HepG2 (cell line): ENCODE data around the gene DSTN. TPM values are rescaled to one million over a fixed set of nuclear protein-coding genes. Genes with fewer than 3 reads are reported as not detected.
A peak's percentile ranks its signal among the peaks of the same experiment; 100 is the strongest.

ENCODE experiments used
- ARID4A ChIP-seq: sonication (generic); formaldehyde crosslinking; IDR thresholded peaks from 2 replicates; pipeline ENCODE4 v1.5.0; 2020; ENCODE audit warnings: mild to moderate bottlenecking, missing genetic modification reagents, borderline replicate concordance
- GPN1 ChIP-seq: sonication (generic); formaldehyde crosslinking; IDR thresholded peaks from 2 replicates; pipeline ENCODE4 v1.5.1; 2020; ENCODE audit warnings: missing genetic modification reagents, borderline replicate concordance
- IKZF4 ChIP-seq: sonication (generic); formaldehyde crosslinking; IDR thresholded peaks from 2 replicates; pipeline ENCODE4 v1.5.1; 2020; ENCODE audit warnings: borderline replicate concordance, mild to moderate bottlenecking, low read depth, missing genetic modification reagents; ENCODE audit errors: not compliant biosample characterization
- JUND ChIP-seq: sonication (generic); formaldehyde crosslinking; IDR thresholded peaks from 2 replicates; pipeline ENCODE4 v1.8.0; 2022; ENCODE audit warnings: mild to moderate bottlenecking, missing genetic modification reagents
- MEIS2 ChIP-seq: sonication (generic); formaldehyde crosslinking; IDR thresholded peaks from 2 replicates; pipeline ENCODE4 v1.9.0; 2021; ENCODE audit warnings: mild to moderate bottlenecking, missing genetic modification reagents
- NCOA5 ChIP-seq: sonication (generic); formaldehyde crosslinking; IDR thresholded peaks from 2 replicates; pipeline ENCODE4 v1.4.0; 2020; ENCODE audit warnings: missing genetic modification reagents
- NR2F2 ChIP-seq: IDR thresholded peaks from 2 replicates; pipeline ENCODE4 v1.6.1; 2012; ENCODE audit warnings: low read depth, inconsistent platforms, borderline replicate concordance
- TAF15 ChIP-seq: fragments of 200-400 bp; formaldehyde crosslinking; IDR thresholded peaks from one replicate; pipeline ENCODE4 v1.6.1; 2018; ENCODE audit warnings: mild to moderate bottlenecking, low read depth, low read length; ENCODE audit not compliant: poor library complexity, severe bottlenecking
- ZBTB4 ChIP-seq: sonication (generic); formaldehyde crosslinking; IDR thresholded peaks from 2 replicates; pipeline ENCODE4 v1.4.0; 2020; ENCODE audit warnings: missing genetic modification reagents, mild to moderate bottlenecking, borderline replicate concordance
- ZFYVE20 ChIP-seq: sonication (generic); formaldehyde crosslinking; IDR thresholded peaks from 2 replicates; pipeline ENCODE4 v1.8.0; 2023; ENCODE audit warnings: low read depth, mild to moderate bottlenecking, moderate library complexity, missing genetic modification reagents, borderline replicate concordance
- ZMAT3 ChIP-seq: sonication (generic); formaldehyde crosslinking; conservative IDR thresholded peaks from 2 replicates; pipeline ENCODE4 v1.7.0; 2021; ENCODE audit warnings: missing genetic modification reagents
- ZNF280B ChIP-seq: sonication (generic); formaldehyde crosslinking; IDR thresholded peaks from 2 replicates; pipeline ENCODE4 v1.5.0; 2020; ENCODE audit warnings: missing genetic modification reagents, mild to moderate bottlenecking, borderline replicate concordance
- ZNF296 ChIP-seq: sonication (generic); formaldehyde crosslinking; conservative IDR thresholded peaks from 2 replicates; pipeline ENCODE4 v1.5.0; 2020; ENCODE audit warnings: mild to moderate bottlenecking, missing genetic modification reagents
- ZNF337 ChIP-seq: sonication (generic); formaldehyde crosslinking; IDR thresholded peaks from 2 replicates; pipeline ENCODE4 v1.5.1; 2020; ENCODE audit warnings: missing genetic modification reagents, low read depth, mild to moderate bottlenecking, borderline replicate concordance
- ZNF430 ChIP-seq: sonication (generic); formaldehyde crosslinking; IDR thresholded peaks from 2 replicates; pipeline ENCODE4 v1.9.0; 2021; ENCODE audit warnings: mild to moderate bottlenecking, missing genetic modification reagents
- ZNF432 ChIP-seq: sonication (generic); formaldehyde crosslinking; IDR thresholded peaks from 2 replicates; pipeline ENCODE4 v1.5.0; 2020; ENCODE audit warnings: missing genetic modification reagents, mild to moderate bottlenecking, borderline replicate concordance
- ZNF567 ChIP-seq: sonication (generic); formaldehyde crosslinking; IDR thresholded peaks from 2 replicates; pipeline ENCODE4 v1.8.1; 2023; ENCODE audit warnings: mild to moderate bottlenecking, missing genetic modification reagents, borderline replicate concordance
- ZNF619 ChIP-seq: sonication (generic); formaldehyde crosslinking; IDR thresholded peaks from 2 replicates; pipeline ENCODE4 v1.4.0; 2020; ENCODE audit warnings: mild to moderate bottlenecking, missing genetic modification reagents
- ZNF678 ChIP-seq: sonication (generic); formaldehyde crosslinking; IDR thresholded peaks from 2 replicates; pipeline ENCODE4 v1.4.0; 2020; ENCODE audit warnings: mild to moderate bottlenecking, missing genetic modification reagents
- polyA plus RNA-seq, 8 experiments: library from polyadenylated mRNA; depleted of rRNA in 3 of 8; stranded (reverse) in 7 of 8; unstranded in 1 of 8; fragments of >200 nt; fragmentation: Illumina TruSeq in 4 of 8; extraction: Trizol in 4 of 8; gene quantifications; 2 replicates each; pipeline versions ENCODE4 v1.2.1 to v1.2.3, GENCODE V29; 2011 to 2016; ENCODE audit warnings: low read depth in 4 of 8, missing spikeins in 1 of 8, mixed read lengths in 1 of 8; ENCODE audit not compliant: insufficient read depth in 1 of 8
- total RNA-seq, 5 experiments: library from RNA; depleted of rRNA; stranded (reverse); fragments of >200 nt; fragmentation: Illumina TruSeq; extraction: Trizol; gene quantifications; 2 replicates each; pipeline ENCODE4 v1.2.3, GENCODE V29; 2016; ENCODE audit warnings: low read depth in 1 of 5

Gene DSTN
- total and polyA plus RNA-seq, 2 of the 13 experiments (the other 11 are each of a cell fraction or from before 2014, with no cell fraction given), result 27.6 to 106 TPM

- TF ChIP-seq ZNF567 (CRISPR knock-in tag) (no peak), ZNF280B (CRISPR knock-in tag) (no peak), ZNF337 (CRISPR knock-in tag) (no peak), ZFYVE20 (CRISPR knock-in tag) (no peak), ZNF430 (CRISPR knock-in tag) (no peak), ARID4A (CRISPR knock-in tag) (peak; percentile 52; the same call in 1 of the 2 replicates), ZNF619 (CRISPR knock-in tag) (no peak), ZBTB4 (CRISPR knock-in tag) (peak; percentile 46; the same call in 1 of the 2 replicates), ZMAT3 (CRISPR knock-in tag) (no peak), MEIS2 (CRISPR knock-in tag) (no peak), ZNF678 (CRISPR knock-in tag) (no peak), TAF15 (no peak), GPN1 (no peak), JUND (no peak), NR2F2 (peak; percentile 12; the same call in 1 of the 2 replicates), ZNF432 (CRISPR knock-in tag) (no peak), IKZF4 (CRISPR knock-in tag) (no peak), ZNF296 (peak; percentile 64; the same call in 1 of the 2 replicates), NCOA5 (no peak)
Measured at GRCh38 chr20:17646209-17646960, 76.5 kb downstream of the DSTN start (continued).
